ENCODE measurements around the gene PCBD1. TPM values are rescaled to one million over a fixed set of nuclear protein-coding genes. Genes with fewer than 3 reads are reported as not detected.

PCBD1 gene
- 29.1 TPM for total RNA-seq (ENCODE audit: unreplicated experiment)
- long read RNA-seq, transcript PCBD1-201 (4 exons, 1,006 nt), result major isoform, 16 of 22 reads
- long read RNA-seq, partial matches to known transcripts, result 3 of 22 reads
- long read RNA-seq, other reads (novel, unspliced or antisense), result 1 of 22 reads

DNA sequence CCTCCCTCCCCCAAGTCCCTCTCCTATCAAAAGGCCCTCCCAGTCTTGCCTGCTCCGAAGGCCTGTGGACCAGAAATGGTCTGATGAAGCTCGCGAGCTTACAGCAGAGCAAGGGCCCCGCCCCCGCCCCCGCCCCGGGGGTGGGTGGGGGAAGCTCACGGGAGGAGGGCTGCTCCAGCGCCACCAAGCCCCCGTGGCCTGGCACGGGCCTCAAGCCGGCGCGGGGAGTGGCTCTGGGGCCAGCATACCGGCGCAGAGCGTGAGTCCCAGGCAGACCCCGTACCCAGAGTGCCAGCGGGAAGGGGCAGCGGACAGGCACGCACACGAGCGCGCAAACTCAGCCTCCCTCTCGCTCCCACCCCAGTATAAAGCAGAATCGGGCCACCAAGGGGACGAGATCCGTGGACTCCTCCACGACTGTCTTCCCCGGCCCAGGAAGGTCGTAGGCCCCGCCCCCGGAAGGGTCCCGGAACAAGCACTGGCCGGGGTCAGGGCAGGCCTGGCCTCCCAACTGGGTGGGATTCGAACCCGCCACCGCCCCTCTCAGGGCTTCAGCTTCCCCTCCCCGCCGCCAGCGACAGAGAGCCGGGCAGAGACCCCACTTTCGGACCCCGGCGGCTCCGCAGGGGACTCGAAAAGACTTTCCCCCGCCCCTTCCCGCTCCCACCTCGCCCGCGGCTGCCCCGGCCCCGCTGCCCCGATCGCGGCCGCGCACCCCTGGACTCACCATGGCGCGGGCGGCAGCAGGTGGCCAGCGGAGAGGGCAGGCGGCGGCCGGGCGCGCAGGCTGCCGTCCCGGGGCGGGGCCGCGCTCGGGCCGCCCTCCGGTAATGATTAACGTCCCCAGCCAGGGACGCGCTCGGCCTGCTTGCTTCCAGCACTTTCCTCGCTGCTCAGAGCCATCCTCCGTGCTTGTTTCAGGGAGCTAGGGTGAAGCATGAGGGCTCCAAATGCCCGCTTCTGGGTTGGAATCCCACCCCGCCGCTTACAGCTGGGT, at the start of gene PCBD1:
Gene PCBD1 (minus strand): TSS at position 762 of the 997 bp plus-strand sequence. CDS start 32 bp downstream, at position 730.
- peaks cover 22% of the 10 kb centered on the region for H3K4me1 Mint-ChIP-seq (ENCODE audit: low read depth, unreplicated experiment)
- H3K4me3 Mint-ChIP-seq (ENCODE audit: unreplicated experiment), result peak within 1 kb of the TSS; percentile 88
- peak within 1 kb of the TSS; percentile 79 for H3K27ac Mint-ChIP-seq (ENCODE audit: unreplicated experiment)
- peaks cover 9% of the 10 kb centered on the region for H3K36me3 Mint-ChIP-seq (ENCODE audit: unreplicated experiment)
- TF ChIP-seq, protein P1, sequence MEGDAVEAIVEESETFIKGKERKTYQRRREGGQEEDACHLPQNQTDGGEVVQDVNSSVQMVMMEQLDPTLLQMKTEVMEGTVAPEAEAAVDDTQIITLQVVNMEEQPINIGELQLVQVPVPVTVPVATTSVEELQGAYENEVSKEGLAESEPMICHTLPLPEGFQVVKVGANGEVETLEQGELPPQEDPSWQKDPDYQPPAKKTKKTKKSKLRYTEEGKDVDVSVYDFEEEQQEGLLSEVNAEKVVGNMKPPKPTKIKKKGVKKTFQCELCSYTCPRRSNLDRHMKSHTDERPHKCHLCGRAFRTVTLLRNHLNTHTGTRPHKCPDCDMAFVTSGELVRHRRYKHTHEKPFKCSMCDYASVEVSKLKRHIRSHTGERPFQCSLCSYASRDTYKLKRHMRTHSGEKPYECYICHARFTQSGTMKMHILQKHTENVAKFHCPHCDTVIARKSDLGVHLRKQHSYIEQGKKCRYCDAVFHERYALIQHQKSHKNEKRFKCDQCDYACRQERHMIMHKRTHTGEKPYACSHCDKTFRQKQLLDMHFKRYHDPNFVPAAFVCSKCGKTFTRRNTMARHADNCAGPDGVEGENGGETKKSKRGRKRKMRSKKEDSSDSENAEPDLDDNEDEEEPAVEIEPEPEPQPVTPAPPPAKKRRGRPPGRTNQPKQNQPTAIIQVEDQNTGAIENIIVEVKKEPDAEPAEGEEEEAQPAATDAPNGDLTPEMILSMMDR (IDR thresholded peaks at IDR 0.05; ENCODE audit: partially characterized antibody, unreplicated experiment), result no peak
- peaks cover 7% of the 10 kb centered on the region for H3K27me3 Mint-ChIP-seq (ENCODE audit: unreplicated experiment)
- H3K9me3 Mint-ChIP-seq (ENCODE audit: unreplicated experiment), result peaks cover under 1% of the 10 kb centered on the region
- DNase-seq, result peak; percentile 77

DNA sequence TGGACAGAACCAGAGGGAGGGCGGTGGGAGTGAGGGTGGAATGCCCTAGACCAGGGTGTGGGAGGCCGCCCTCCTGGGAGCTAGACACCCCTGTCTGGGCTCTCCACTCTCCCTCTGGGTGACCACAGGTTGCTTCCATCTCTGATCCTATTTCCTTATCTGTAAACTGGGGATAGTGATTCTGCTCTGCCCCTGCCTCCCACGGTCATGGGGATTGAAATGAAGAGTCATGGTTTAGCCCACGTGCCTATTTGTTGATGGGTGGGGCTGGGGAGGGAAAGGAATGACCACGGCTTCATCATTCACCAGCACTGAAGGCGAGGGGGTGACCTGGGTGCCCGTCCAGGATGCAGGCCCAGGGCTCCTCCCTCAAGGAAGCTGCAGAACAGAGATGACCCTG, 49.3 kb upstream of the PCBD1 start:
- Mint-ChIP-seq H3K4me1 (ENCODE audit: low read depth, unreplicated experiment) (no peaks in the 10 kb centered on the region), H3K27ac (ENCODE audit: unreplicated experiment) (no peak overlapping the region), H3K9me3 (ENCODE audit: unreplicated experiment) (peaks cover 6% of the 10 kb centered on the region), H3K27me3 (ENCODE audit: unreplicated experiment) (peaks cover 12% of the 10 kb centered on the region), H3K36me3 (ENCODE audit: unreplicated experiment) (peaks cover 7% of the 10 kb centered on the region), H3K4me3 (ENCODE audit: unreplicated experiment) (no peak overlapping the region)
- no peak for DNase-seq
- TF ChIP-seq, protein P1 (IDR thresholded peaks at IDR 0.05; ENCODE audit: partially characterized antibody, unreplicated experiment), result no peak

DNA sequence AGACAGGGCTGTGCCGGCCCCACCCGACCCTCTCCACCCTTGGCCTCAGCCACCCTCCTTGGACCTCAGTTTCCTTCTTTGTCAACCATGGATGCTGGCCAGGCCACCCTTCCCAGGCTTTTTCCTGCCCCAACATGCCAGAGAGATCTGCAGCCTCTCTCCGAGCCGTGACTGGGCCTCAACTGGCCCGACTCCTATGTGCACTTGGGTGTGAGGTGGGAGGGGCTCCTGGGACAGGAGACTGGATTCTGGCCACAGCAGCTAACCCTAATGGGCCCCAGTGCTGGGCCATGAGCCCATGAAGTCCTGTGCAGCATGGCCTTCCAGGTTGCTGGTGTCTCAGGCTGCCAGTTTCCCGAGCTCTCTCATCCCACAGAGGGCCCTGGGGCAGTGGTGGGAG, 47.7 kb upstream of the PCBD1 start:
- Mint-ChIP-seq H3K36me3 (ENCODE audit: unreplicated experiment) (peaks cover 7% of the 10 kb centered on the region), H3K27ac (ENCODE audit: unreplicated experiment) (no peak overlapping the region), H3K27me3 (ENCODE audit: unreplicated experiment) (peaks cover 9% of the 10 kb centered on the region), H3K9me3 (ENCODE audit: unreplicated experiment) (peaks cover 5% of the 10 kb centered on the region), H3K4me1 (ENCODE audit: low read depth, unreplicated experiment) (no peaks in the 10 kb centered on the region), H3K4me3 (ENCODE audit: unreplicated experiment) (no peak overlapping the region)
- TF ChIP-seq, protein P1 (IDR thresholded peaks at IDR 0.05; ENCODE audit: partially characterized antibody, unreplicated experiment), result no peak
- DNase-seq, result no peak

DNA sequence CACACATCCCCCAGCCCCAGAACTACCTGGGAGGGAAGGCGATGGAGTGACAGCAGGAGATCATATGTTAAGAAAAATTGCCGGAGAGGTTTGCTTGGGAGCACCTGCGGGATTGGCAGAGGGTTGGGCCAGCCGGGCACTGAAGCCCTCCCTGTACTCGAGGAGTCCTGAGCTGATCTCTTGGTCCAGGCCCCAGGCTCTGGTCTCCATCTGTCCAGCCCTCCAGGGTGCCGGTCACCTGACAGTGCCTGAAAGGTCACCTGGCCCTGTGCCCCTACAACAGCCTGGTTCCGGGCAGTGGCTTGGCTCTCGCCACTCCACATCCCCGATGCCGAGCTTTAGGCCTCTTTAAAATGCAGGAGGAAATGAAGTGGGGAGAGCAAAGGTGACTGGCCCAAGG, 47.3 kb upstream of the PCBD1 start:
- Mint-ChIP-seq H3K27me3 (ENCODE audit: unreplicated experiment) (peaks cover 9% of the 10 kb centered on the region), H3K27ac (ENCODE audit: unreplicated experiment) (no peak overlapping the region), H3K9me3 (ENCODE audit: unreplicated experiment) (peaks cover 5% of the 10 kb centered on the region), H3K4me3 (ENCODE audit: unreplicated experiment) (no peak overlapping the region), H3K36me3 (ENCODE audit: unreplicated experiment) (peaks cover 7% of the 10 kb centered on the region), H3K4me1 (ENCODE audit: low read depth, unreplicated experiment) (no peaks in the 10 kb centered on the region)
- TF ChIP-seq, protein P1 (IDR thresholded peaks at IDR 0.05; ENCODE audit: partially characterized antibody, unreplicated experiment), result no peak
- no peak for DNase-seq

All from glutamatergic neuron (in vitro differentiated cells).